Keratinocyte (primary cell): ENCODE data around the gene EGFLAM. TPM values are rescaled to one million over a fixed set of nuclear protein-coding genes. Genes with fewer than 3 reads are reported as not detected.

Source experiments
- DNase-seq: peaks from one replicate; pipeline ENCODE4 v3.0.0-alpha.2; 2011; ENCODE audit warnings: low read depth, missing footprints, low spot score
- FAIRE-seq: peaks from 2 replicates; lab custom pipeline; 2011; peaks lifted over from hg19 to GRCh38; lab: Jason Lieb, UNC
- H2AFZ ChIP-seq: 2 replicates; pipeline ENCODE4 v1.6.0; 2012; ENCODE audit warnings: low read length, control low read depth, inconsistent platforms; ENCODE audit not compliant: control insufficient read depth
- H3K27ac ChIP-seq: 2 replicates; pipeline ENCODE4 v1.5.1; 2011; ENCODE audit warnings: low read length; ENCODE audit not compliant: control insufficient read depth, insufficient read depth
- H3K27me3 ChIP-seq: 3 replicates; pipeline ENCODE4 v1.6.0; 2011; ENCODE audit warnings: low read length; ENCODE audit not compliant: control insufficient read depth, insufficient read depth; ENCODE audit errors: extremely low read depth
- H3K36me3 ChIP-seq, 2 experiments: 2 replicates in 1 of 2; 3 replicates in 1 of 2; pipeline ENCODE4 v1.5.1; 2011; ENCODE audit warnings: low read length in 2 of 2, mild to moderate bottlenecking in 1 of 2; ENCODE audit not compliant: control insufficient read depth in 2 of 2, insufficient read depth in 2 of 2; ENCODE audit errors: extremely low read depth in 1 of 2
- H3K4me1 ChIP-seq: 3 replicates; pipeline ENCODE4 v1.5.1; 2011; ENCODE audit warnings: low read length; ENCODE audit not compliant: control insufficient read depth, insufficient read depth; ENCODE audit errors: extremely low read depth
- H3K4me2 ChIP-seq: 3 replicates; pipeline ENCODE4 v1.6.0; 2011; ENCODE audit warnings: low read depth, low read length; ENCODE audit not compliant: control insufficient read depth, insufficient read depth; ENCODE audit errors: extremely low read depth
- H3K4me3 ChIP-seq, 3 experiments: fragments of 200-600 bp in 1 of 3; sonication (generic) in 1 of 3; 2 replicates in 2 of 3; 3 replicates in 1 of 3; pipeline ENCODE4 v1.5.1; 2011 to 2016; ENCODE audit warnings: low read length in 3 of 3, mild to moderate bottlenecking in 3 of 3, control low read depth in 2 of 3, inconsistent platforms in 1 of 3, low read depth in 1 of 3, mixed read lengths in 1 of 3, mixed run types in 1 of 3, moderate library complexity in 1 of 3; ENCODE audit not compliant: control insufficient read depth in 2 of 3, insufficient read depth in 2 of 3; ENCODE audit errors: extremely low read depth in 1 of 3
- H3K79me2 ChIP-seq: 2 replicates; pipeline ENCODE4 v1.6.0; 2012; ENCODE audit warnings: low read length; ENCODE audit not compliant: control insufficient read depth, insufficient read depth
- H3K9ac ChIP-seq: 3 replicates; pipeline ENCODE4 v1.6.0; 2011; ENCODE audit warnings: low read length; ENCODE audit not compliant: control insufficient read depth, insufficient read depth; ENCODE audit errors: extremely low read depth
- H3K9me1 ChIP-seq: 3 replicates; pipeline ENCODE4 v1.6.0; 2011; ENCODE audit warnings: low read length; ENCODE audit not compliant: control insufficient read depth, insufficient read depth; ENCODE audit errors: extremely low read depth
- H3K9me3 ChIP-seq: 2 replicates; pipeline ENCODE4 v1.5.1; 2012; ENCODE audit warnings: low read depth, low read length; ENCODE audit not compliant: control insufficient read depth
- H4K20me1 ChIP-seq: 3 replicates; pipeline ENCODE4 v1.6.0; 2011; ENCODE audit warnings: low read length; ENCODE audit not compliant: control insufficient read depth, insufficient read depth; ENCODE audit errors: extremely low read depth
- CTCF ChIP-seq, 3 experiments: IDR thresholded peaks in 1 of 3; conservative IDR thresholded peaks in 1 of 3; optimal IDR thresholded peaks in 1 of 3; 2 replicates in 2 of 3; 3 replicates in 1 of 3; pipeline versions ENCODE3 to v1.5.1; 2011; ENCODE audit warnings: low read length in 3 of 3, mild to moderate bottlenecking in 3 of 3, moderate library complexity in 2 of 3, control low read depth in 1 of 3, inconsistent platforms in 1 of 3; ENCODE audit not compliant: insufficient read depth in 2 of 3; ENCODE audit errors: extremely low read depth in 1 of 3
- EZH2 ChIP-seq: IDR thresholded peaks from one replicate; pipeline ENCODE4 v1.6.1; 2012; ENCODE audit warnings: inconsistent platforms, mild to moderate bottlenecking, low read length, moderate library complexity
- dilution Hi-C: fragments of 300-500 bp; cut with MboI; formaldehyde crosslinking; loops from one replicate; pipeline ENCODE4 v1.7.0; 2020; ENCODE audit warnings: low sequenced_read_pairs; ENCODE audit not compliant: extremely low pct_ligation_motif_present
- polyA plus RNA-seq, 5 experiments: library from polyadenylated mRNA; depleted of rRNA in 3 of 5; stranded (reverse) in 3 of 5; stranded (forward) in 1 of 5; unstranded in 1 of 5; fragments of >200 nt; gene quantifications; 1 replicate in 1 of 5; 2 replicates in 3 of 5; 3 replicates in 1 of 5; pipeline versions ENCODE4 v1.2.1 to v1.2.3, GENCODE V29; 2011 to 2012; ENCODE audit warnings: missing spikeins in 2 of 5, low read depth in 1 of 5, low replicate concordance in 1 of 5

Gene EGFLAM
- polyA plus RNA-seq, 1 donor (not counting 4 experiments of a cell fraction or from before 2014, with no cell fraction given) = not detected

DNA sequence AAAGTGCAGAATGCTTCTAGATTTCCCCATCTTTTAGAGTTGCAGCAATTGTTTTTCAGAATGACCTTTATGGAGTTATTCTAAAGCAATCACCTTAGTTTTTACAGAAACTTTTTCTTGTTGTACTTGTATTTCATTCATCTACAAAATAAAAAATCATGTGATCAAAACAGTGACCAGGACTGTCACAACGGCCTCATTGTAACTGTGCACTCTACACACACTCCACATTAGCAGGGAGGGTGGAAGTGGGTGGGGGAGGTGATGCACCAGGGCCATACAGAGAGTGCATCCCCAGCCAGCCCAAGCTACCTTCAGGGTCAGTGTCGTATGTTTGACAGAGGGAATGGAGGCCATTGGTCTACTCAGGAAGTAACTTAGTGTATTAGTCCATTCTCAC is 26.9 kb downstream of the EGFLAM start:
- no peak overlapping the region for H2AFZ ChIP-seq
- no peaks in the 10 kb centered on the region for H3K9me1 ChIP-seq
- FAIRE-seq (no peak), DNase-seq (no peak)
- no peak overlapping the region for H3K9ac ChIP-seq
- H3K27ac ChIP-seq = no peak overlapping the region
- H3K9me3 ChIP-seq = no peaks in the 10 kb centered on the region
- no peaks in the 10 kb centered on the region for H3K79me2 ChIP-seq
- no peak overlapping the region for H3K4me3 ChIP-seq
- no peaks in the 10 kb centered on the region for H3K36me3 ChIP-seq
- dilution Hi-C loops = no loop called here
- H3K4me2 ChIP-seq = no peak overlapping the region
- no peaks in the 10 kb centered on the region for H3K27me3 ChIP-seq
- TF ChIP-seq EZH2 = no peak
- TF ChIP-seq CTCF (optimal IDR thresholded peaks at IDR 0.05 in 1 of 3, IDR thresholded peaks at IDR 0.05 in 1 of 3, conservative IDR thresholded peaks at IDR 0.05 in 1 of 3; ENCODE audit: extremely low read depth in 1 of 3, insufficient read depth in 2 of 3, low read length in 3 of 3) = no peak
- H4K20me1 ChIP-seq = no peaks in the 10 kb centered on the region
- H3K4me1 ChIP-seq = peaks cover 1% of the 10 kb centered on the region

DNA sequence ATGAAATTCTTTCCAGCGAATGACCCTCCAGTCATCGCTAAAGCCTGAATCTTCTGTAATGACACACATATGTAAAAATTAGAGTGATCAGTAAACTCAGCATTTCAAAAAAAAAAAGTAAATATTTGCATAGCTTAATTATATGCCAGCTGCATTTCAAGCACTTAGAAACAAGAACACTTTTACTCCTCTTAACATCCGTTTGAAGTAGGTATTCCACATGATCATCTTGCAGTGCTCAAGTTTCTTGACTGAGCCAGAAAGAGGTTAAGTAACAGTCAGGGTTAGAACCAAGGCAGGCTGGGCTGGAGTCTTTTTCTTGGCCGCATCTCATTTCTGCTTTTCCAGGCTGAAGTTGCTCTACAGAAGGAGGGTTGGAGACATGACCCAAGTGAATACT is 27.6 kb downstream of the EGFLAM start:
- no peak overlapping the region for H3K9ac ChIP-seq
- no peaks in the 10 kb centered on the region for H3K79me2 ChIP-seq
- no peaks in the 10 kb centered on the region for H3K36me3 ChIP-seq
- no peaks in the 10 kb centered on the region for H3K9me1 ChIP-seq
- no peak overlapping the region for H2AFZ ChIP-seq
- no peaks in the 10 kb centered on the region for H4K20me1 ChIP-seq
- peaks cover 6% of the 10 kb centered on the region for H3K4me1 ChIP-seq
- H3K27me3 ChIP-seq = no peaks in the 10 kb centered on the region
- no peaks in the 10 kb centered on the region for H3K9me3 ChIP-seq
- TF ChIP-seq EZH2 (no peak), CTCF (optimal IDR thresholded peaks at IDR 0.05 in 1 of 3, IDR thresholded peaks at IDR 0.05 in 1 of 3, conservative IDR thresholded peaks at IDR 0.05 in 1 of 3; ENCODE audit: extremely low read depth in 1 of 3, insufficient read depth in 2 of 3, low read length in 3 of 3) (no peak)
- dilution Hi-C loops = no loop called here
- no peak overlapping the region for H3K4me2 ChIP-seq
- no peak overlapping the region for H3K27ac ChIP-seq
- FAIRE-seq (no peak), DNase-seq (no peak)
- H3K4me3 ChIP-seq = no peak overlapping the region
